HG03103 (cell line): ENCODE data around the gene IKZF1.

Experiments used
- ATAC-seq: cut with Tn5 transposase; IDR thresholded peaks from one replicate; pipeline ENCODE4 v1.9.1; 2021; ENCODE audit warnings: low read depth; ENCODE audit not compliant: unreplicated experiment

The IKZF1 gene

DNA sequence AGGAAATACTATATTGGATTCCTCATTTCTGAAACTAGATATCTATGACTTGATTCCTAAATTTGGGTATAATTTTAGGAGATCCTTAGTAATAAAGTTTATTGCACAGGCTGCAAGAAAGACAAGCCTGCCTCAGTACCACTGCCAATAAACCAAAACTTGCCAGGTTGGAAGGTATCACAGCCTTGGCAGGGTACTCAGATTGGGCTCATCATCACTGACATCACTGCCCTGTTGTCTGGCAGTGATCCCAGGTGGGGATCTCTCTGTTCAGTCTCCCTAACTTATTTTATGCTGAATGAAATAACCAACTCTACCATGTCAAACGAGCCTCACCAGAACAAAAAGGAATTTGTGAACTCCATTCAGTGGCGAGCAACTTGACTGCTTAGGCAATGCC, 126.8 kb downstream of the IKZF1 start:
- no peak for ATAC-seq

- no peak for ATAC-seq
Observed at GRCh38 chr7:50431722-50432305, 127.3 kb downstream of the IKZF1 start.

DNA sequence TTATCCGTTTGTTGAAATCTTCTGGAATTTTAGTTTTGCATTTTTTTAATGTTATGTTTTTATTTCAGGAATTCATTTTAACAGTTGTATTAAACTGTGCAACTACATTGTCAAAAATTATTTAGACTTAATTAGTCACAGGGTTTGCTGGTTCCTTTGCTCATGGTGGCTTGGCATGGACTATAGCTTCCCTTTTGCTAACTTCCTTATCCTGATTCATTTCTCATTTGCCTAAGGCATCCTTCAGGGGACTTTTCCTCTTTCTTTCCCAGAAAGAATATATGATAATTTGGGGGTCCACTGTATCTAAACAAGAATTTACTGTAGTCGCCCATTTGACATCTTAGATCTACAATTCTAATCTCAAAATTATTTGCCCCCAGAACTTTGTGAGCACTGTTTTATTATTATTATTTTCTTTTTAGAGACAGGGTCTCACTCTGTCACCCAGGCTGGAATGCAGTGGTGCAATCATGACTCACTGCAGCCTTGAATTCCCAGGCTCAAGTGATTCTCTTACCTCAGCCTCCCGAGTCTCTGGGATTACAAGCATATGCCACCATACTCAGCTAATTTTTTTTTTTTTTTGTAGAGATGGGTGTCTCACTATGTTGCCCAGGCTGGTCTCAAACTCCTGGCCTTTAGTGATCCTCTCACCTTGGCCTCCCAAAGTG, 131.8 kb downstream of the IKZF1 start:
- no peak for ATAC-seq

DNA sequence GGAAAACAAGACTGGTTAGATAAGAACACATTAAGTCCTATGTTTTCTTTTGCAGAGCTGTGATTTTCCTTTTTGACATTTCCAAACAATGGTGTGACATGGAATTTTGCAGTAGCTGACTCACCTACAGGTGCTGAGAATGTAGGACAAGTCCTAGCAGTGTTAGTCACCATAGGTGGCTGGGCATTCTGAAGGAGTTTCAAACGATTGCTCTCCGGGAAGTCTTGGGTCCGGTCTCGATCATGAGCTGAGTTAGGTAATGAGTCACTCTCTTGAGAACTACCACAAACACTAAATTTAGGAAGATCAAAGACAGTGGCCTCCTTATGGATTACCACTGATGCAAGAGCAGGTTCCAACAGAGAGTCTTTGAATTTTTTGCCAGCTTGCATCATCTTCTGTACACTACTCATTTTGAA, 142.0 kb downstream of the IKZF1 start:
- peak; percentile 26 for ATAC-seq

- peak; percentile 25 for ATAC-seq
Observed at GRCh38 chr7:50448823-50449222, 144.3 kb downstream of the IKZF1 start.

- no peak for ATAC-seq
Observed at GRCh38 chr7:50449501-50449880, 145.0 kb downstream of the IKZF1 start.

DNA sequence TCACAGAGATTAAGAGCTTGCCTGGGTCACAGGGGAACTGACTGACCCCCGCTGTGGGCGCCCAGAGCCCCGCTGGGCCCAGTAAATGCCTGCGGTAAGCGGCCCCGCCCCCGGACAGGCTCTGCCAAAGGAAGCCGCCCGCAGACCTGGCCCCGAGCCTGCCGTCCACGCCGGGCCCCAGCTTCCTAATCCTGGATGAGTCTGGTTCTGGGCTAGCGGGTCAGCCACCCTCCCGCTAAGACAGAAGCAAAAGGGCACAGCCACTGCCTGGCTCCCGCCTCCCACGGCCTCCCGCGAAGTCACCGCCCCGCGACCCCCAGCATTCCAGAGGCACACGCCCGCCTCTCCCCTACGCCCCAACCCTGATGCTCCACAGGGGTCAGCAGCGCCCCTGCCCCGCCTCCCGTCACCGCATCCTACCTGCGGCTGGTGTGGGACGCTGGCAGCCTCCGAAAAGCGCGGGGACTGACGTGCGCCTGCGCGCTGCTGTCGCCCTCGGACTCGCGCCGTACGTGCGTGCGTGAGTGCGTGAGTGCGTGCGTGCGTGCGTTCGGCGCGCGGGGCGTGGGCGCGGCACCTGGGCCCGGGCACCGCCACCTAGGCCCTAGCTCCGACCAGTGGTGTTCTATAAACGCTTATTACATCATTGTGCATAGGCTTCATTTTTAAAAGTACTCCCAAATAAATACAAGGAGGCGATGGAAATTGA, 145.5 kb downstream of the IKZF1 start, which contains the start of gene FIGNL1:
TSS of gene FIGNL1 (minus strand) at position 470 of the 709 bp plus-strand sequence. CDS start 3,063 bp downstream, outside the sequence.
- peak; percentile 81 for ATAC-seq

DNA sequence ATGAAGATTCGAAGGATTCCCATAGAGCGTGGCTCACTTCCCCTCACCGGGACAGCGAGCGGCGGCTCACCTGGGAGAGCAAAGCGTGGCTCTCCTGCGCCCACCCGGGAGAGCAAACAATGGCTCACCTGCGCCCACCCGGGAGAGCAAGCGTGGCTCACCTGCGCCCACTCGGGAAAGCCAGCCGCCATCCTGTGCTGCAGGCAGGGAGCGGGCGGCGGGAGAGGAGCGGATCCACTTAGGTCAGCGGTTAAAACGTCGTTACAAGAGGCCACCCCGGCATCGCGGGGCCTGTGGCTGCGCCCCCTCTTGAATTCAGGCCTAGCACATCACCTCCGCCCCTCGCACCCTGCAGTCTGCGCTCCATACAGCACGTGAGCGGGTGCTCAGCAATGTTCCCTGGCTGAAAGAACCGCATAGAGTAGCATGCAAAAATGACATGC, 146.1 kb downstream of the IKZF1 start:
- ATAC-seq: peak; percentile 14
